GM23338 (cell line): ENCODE data around the gene BDKRB1. TPM values are rescaled to one million over a fixed set of nuclear protein-coding genes. Genes with fewer than 3 reads are reported as not detected.
A peak's percentile ranks its signal among the peaks of the same experiment; 100 is the strongest.

Source experiments
- ATAC-seq: fragments of 200-7000 bp; cut with Tn5 transposase; 3 replicates; pipeline ENCODE4 v1.9.1; 2020
- DNase-seq: peaks from one replicate; pipeline ENCODE4 v3.0.0-alpha.2; 2015; ENCODE audit warnings: low spot score
- H2AFZ ChIP-seq: fragments of 200-600 bp; sonication (generic); 2 replicates; pipeline ENCODE4 v1.8.0; 2016; ENCODE audit warnings: antibody characterized with exemption, mild to moderate bottlenecking, moderate library complexity
- H3F3A ChIP-seq: fragments of 200-600 bp; sonication (generic); replicated peaks from 2 replicates; pipeline ENCODE4 v1.8.0; 2017; ENCODE audit warnings: antibody characterized with exemption, mixed run types, low read depth
- H3K27ac ChIP-seq: fragments of 200-600 bp; sonication (generic); 2 replicates; pipeline ENCODE4 v1.6.1; 2016; ENCODE audit warnings: low read depth
- H3K27me3 ChIP-seq: fragments of 200-600 bp; sonication (generic); 2 replicates; pipeline ENCODE4 v1.8.0; 2016; ENCODE audit warnings: mild to moderate bottlenecking, mixed run types, moderate library complexity; ENCODE audit not compliant: insufficient read depth
- H3K36me3 ChIP-seq: fragments of 200-600 bp; sonication (generic); 2 replicates; pipeline ENCODE4 v1.8.0; 2016; ENCODE audit warnings: mild to moderate bottlenecking; ENCODE audit not compliant: insufficient read depth
- H3K4me1 ChIP-seq: fragments of 200-600 bp; sonication (generic); 2 replicates; pipeline ENCODE4 v1.8.0; 2016; ENCODE audit warnings: mild to moderate bottlenecking, moderate library complexity; ENCODE audit not compliant: insufficient read depth
- H3K4me2 ChIP-seq: fragments of 200-600 bp; sonication (generic); 2 replicates; pipeline ENCODE4 v1.7.1; 2017; ENCODE audit warnings: mixed run types
- H3K4me3 ChIP-seq: fragments of 200-600 bp; sonication (generic); 2 replicates; pipeline ENCODE4 v1.6.1; 2016; ENCODE audit warnings: mixed run types
- H3K79me2 ChIP-seq: fragments of 200-600 bp; sonication (generic); replicated peaks from 2 replicates; pipeline ENCODE4 v1.8.0; 2017; ENCODE audit warnings: mild to moderate bottlenecking; ENCODE audit not compliant: insufficient read depth
- H3K9me2 ChIP-seq: fragments of 200-600 bp; sonication (generic); 2 replicates; pipeline ENCODE4 v1.8.0; 2017; ENCODE audit not compliant: insufficient read depth
- H4K20me1 ChIP-seq: fragments of 200-600 bp; sonication (generic); replicated peaks from 2 replicates; pipeline ENCODE4 v1.8.0; 2017; ENCODE audit warnings: mild to moderate bottlenecking; ENCODE audit not compliant: insufficient read depth
- H3K27ac Mint-ChIP-seq: 2 replicates; pipeline ENCODE4 v1.8.0; 2020; ENCODE audit warnings: inconsistent platforms, mild to moderate bottlenecking, moderate library complexity, mixed read lengths
- H3K27me3 Mint-ChIP-seq: 3 replicates; pipeline ENCODE4 v1.8.0; 2022; ENCODE audit warnings: low read depth, mild to moderate bottlenecking, moderate library complexity, mixed read lengths, inconsistent platforms; ENCODE audit not compliant: insufficient read depth, poor library complexity
- H3K36me3 Mint-ChIP-seq: 3 replicates; pipeline ENCODE4 v1.8.0; 2021; ENCODE audit warnings: low read depth, mild to moderate bottlenecking, inconsistent platforms, moderate library complexity, mixed read lengths
- H3K4me1 Mint-ChIP-seq: 3 replicates; pipeline ENCODE4 v1.8.0; 2020; ENCODE audit warnings: mild to moderate bottlenecking, inconsistent platforms, mixed read lengths
- H3K4me3 Mint-ChIP-seq: 3 replicates; pipeline ENCODE4 v1.8.0; 2021; ENCODE audit warnings: moderate library complexity, mild to moderate bottlenecking, inconsistent platforms, mixed read lengths
- H3K9me3 Mint-ChIP-seq: 3 replicates; pipeline ENCODE4 v1.8.0; 2020; ENCODE audit warnings: moderate library complexity, mild to moderate bottlenecking, inconsistent platforms, mixed read lengths
- CREB1 ChIP-seq: fragments of 250-450 bp; sonication (Bioruptor Pico); IDR thresholded peaks from 2 replicates; pipeline ENCODE4 v1.5.0; 2020; ENCODE audit warnings: low read depth, mild to moderate bottlenecking, moderate library complexity
- CTCF ChIP-seq, 2 experiments: fragments of 200-600 bp in 1 of 2; sonication (generic) in 1 of 2; conservative IDR thresholded peaks; 2 replicates each; pipeline versions ENCODE4 v1.5.1 to v1.6.1; 2016 to 2017; ENCODE audit warnings: antibody characterized with exemption in 2 of 2, low read depth in 2 of 2, mild to moderate bottlenecking in 2 of 2, moderate library complexity in 1 of 2
- ETS1 ChIP-seq: IDR thresholded peaks from 2 replicates; pipeline ENCODE4 v1.6.1; 2016; ENCODE audit warnings: antibody characterized with exemption
- JUNB ChIP-seq: IDR thresholded peaks from one replicate; pipeline ENCODE4 v1.6.1; 2016; ENCODE audit warnings: antibody characterized with exemption; ENCODE audit not compliant: unreplicated experiment
- NANOG ChIP-seq: IDR thresholded peaks from 2 replicates; pipeline ENCODE4 v1.6.1; 2016; ENCODE audit warnings: antibody characterized with exemption, borderline replicate concordance
- POLR2AphosphoS5 ChIP-seq: IDR thresholded peaks from 2 replicates; pipeline ENCODE4 v1.6.1; 2016; ENCODE audit warnings: antibody characterized with exemption, low read depth
- STAT1 ChIP-seq: IDR thresholded peaks from one replicate; pipeline ENCODE4 v1.6.1; 2016; ENCODE audit warnings: antibody characterized with exemption; ENCODE audit not compliant: unreplicated experiment
- ZNF114 ChIP-seq: fragments of 250-450 bp; sonication (Bioruptor Pico); IDR thresholded peaks from 2 replicates; pipeline ENCODE4 v1.5.0; 2020; ENCODE audit warnings: mild to moderate bottlenecking, moderate library complexity
- ZNF331 ChIP-seq: fragments of 250-450 bp; sonication (Bioruptor Pico); IDR thresholded peaks from 2 replicates; pipeline ENCODE4 v1.5.0; 2020; ENCODE audit warnings: low read depth, mild to moderate bottlenecking, moderate library complexity
- ZNF462 ChIP-seq: fragments of 250-450 bp; sonication (Bioruptor Pico); IDR thresholded peaks from 2 replicates; pipeline ENCODE4 v1.5.0; 2020; ENCODE audit warnings: mild to moderate bottlenecking, moderate library complexity
- polyA plus RNA-seq: library from polyadenylated mRNA; unstranded; fragments of >200 nt; fragmentation: Nextera tagmentation; extraction: Ambion mirVana; gene quantifications from 2 replicates; pipeline ENCODE4 v1.2.1, GENCODE V29; 2016
- total RNA-seq: library from RNA; depleted of rRNA; stranded (reverse); fragments of >200 nt; shearing (Covaris generic); gene quantifications from 2 replicates; pipeline ENCODE4 v1.2.3, GENCODE V29; 2014
- TF ChIP-seq, protein P1 (sequence below): IDR thresholded peaks from one replicate; pipeline ENCODE4 v1.6.1; 2018; ENCODE audit warnings: antibody characterized with exemption; ENCODE audit not compliant: unreplicated experiment

BDKRB1 gene
- total and polyA plus RNA-seq, 2 experiments from 2014 or later = not detected

DNA sequence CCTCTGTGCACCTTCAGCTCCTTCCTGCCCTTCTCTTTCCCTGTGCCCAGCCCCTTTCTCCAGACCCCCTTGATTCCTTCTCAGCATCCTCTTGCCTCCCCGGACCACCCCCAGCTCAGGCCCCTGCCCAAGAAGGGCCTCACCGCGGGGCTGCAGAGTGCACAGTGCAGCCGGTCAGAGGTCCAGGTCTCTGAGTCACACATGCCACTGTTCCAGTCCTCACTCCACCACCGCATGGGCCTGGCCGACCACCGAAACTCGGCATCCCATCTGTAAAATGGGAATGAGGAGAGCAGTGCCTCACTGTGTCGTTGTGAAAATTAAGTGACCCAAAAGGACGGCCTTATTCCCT is 13.3 kb downstream of the BDKRB1 start:
- DNase-seq (no peak), ATAC-seq (no peak)
- Histone ChIP-seq H3K36me3 (no peaks in the 10 kb centered on the region), H3K79me2 (no peaks in the 10 kb centered on the region), H3K27me3 (no peaks in the 10 kb centered on the region), H3K4me1 (no peaks in the 10 kb centered on the region), H3K27ac (no peak overlapping the region), H2AFZ (no peak overlapping the region), H3K9me2 (peaks cover 3% of the 10 kb centered on the region; the same call in 1 of the 2 replicates), H3K4me3 (no peak overlapping the region), H3F3A (no peaks in the 10 kb centered on the region), H4K20me1 (no peaks in the 10 kb centered on the region), H3K4me2 (no peak overlapping the region)
- no peak for TF ChIP-seq ZNF114 (CRISPR knock-in tag)
- TF ChIP-seq, protein P1, sequence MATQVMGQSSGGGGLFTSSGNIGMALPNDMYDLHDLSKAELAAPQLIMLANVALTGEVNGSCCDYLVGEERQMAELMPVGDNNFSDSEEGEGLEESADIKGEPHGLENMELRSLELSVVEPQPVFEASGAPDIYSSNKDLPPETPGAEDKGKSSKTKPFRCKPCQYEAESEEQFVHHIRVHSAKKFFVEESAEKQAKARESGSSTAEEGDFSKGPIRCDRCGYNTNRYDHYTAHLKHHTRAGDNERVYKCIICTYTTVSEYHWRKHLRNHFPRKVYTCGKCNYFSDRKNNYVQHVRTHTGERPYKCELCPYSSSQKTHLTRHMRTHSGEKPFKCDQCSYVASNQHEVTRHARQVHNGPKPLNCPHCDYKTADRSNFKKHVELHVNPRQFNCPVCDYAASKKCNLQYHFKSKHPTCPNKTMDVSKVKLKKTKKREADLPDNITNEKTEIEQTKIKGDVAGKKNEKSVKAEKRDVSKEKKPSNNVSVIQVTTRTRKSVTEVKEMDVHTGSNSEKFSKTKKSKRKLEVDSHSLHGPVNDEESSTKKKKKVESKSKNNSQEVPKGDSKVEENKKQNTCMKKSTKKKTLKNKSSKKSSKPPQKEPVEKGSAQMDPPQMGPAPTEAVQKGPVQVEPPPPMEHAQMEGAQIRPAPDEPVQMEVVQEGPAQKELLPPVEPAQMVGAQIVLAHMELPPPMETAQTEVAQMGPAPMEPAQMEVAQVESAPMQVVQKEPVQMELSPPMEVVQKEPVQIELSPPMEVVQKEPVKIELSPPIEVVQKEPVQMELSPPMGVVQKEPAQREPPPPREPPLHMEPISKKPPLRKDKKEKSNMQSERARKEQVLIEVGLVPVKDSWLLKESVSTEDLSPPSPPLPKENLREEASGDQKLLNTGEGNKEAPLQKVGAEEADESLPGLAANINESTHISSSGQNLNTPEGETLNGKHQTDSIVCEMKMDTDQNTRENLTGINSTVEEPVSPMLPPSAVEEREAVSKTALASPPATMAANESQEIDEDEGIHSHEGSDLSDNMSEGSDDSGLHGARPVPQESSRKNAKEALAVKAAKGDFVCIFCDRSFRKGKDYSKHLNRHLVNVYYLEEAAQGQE = no peak
- TF ChIP-seq STAT1 = no peak
- TF ChIP-seq CTCF (conservative IDR thresholded peaks at IDR 0.05; ENCODE audit: low read depth in 2 of 2) = no peak
- no peak for TF ChIP-seq ZNF462
- no peak for TF ChIP-seq CREB1 (CRISPR knock-in tag)
- TF ChIP-seq NANOG = no peak
- no peak for TF ChIP-seq ZNF331 (CRISPR knock-in tag)
- TF ChIP-seq JUNB = no peak
- no peak for TF ChIP-seq POLR2AphosphoS5
- TF ChIP-seq ETS1 = no peak
- no peaks in the 10 kb centered on the region for H3K4me1 Mint-ChIP-seq
- H3K27me3 Mint-ChIP-seq = peaks cover 16% of the 10 kb centered on the region
- peaks cover 10% of the 10 kb centered on the region; the same call in 2 of the 3 replicates for H3K36me3 Mint-ChIP-seq
- H3K27ac Mint-ChIP-seq = peak overlapping the region; percentile 31; the same call in 1 of the 2 replicates
- peaks cover 25% of the 10 kb centered on the region for H3K9me3 Mint-ChIP-seq
- H3K4me3 Mint-ChIP-seq = no peak overlapping the region
